BLaER1 (cell line): ENCODE data around the gene WDR64.

Experiments
- H3K27ac ChIP-seq: shearing (Covaris generic); formaldehyde crosslinking; 2 replicates; pipeline ENCODE4 v1.8.1; 2022
- H3K27me3 ChIP-seq: shearing (Covaris generic); formaldehyde crosslinking; 2 replicates; pipeline ENCODE4 v1.8.1; 2022
- H3K36me3 ChIP-seq: shearing (Covaris generic); formaldehyde crosslinking; 2 replicates; pipeline ENCODE4 v1.8.1; 2022
- H3K4me1 ChIP-seq: shearing (Covaris generic); formaldehyde crosslinking; 2 replicates; pipeline ENCODE4 v1.8.1; 2022
- H3K4me2 ChIP-seq: shearing (Covaris generic); formaldehyde crosslinking; 2 replicates; pipeline ENCODE4 v1.8.1; 2022
- H3K4me3 ChIP-seq: shearing (Covaris generic); formaldehyde crosslinking; 2 replicates; pipeline ENCODE4 v1.8.1; 2022
- H3K9ac ChIP-seq: shearing (Covaris generic); formaldehyde crosslinking; 2 replicates; pipeline ENCODE4 v1.8.1; 2022
- H3K9me3 ChIP-seq: shearing (Covaris generic); formaldehyde crosslinking; 2 replicates; pipeline ENCODE4 v1.8.1; 2022
- H4K20me1 ChIP-seq: shearing (Covaris generic); formaldehyde crosslinking; 2 replicates; pipeline ENCODE4 v1.8.1; 2022
- Cebpa-rat ChIP-seq: shearing (Covaris generic); IDR thresholded peaks from 2 replicates; pipeline ENCODE4 v1.8.1; 2022

WDR64 gene

DNA sequence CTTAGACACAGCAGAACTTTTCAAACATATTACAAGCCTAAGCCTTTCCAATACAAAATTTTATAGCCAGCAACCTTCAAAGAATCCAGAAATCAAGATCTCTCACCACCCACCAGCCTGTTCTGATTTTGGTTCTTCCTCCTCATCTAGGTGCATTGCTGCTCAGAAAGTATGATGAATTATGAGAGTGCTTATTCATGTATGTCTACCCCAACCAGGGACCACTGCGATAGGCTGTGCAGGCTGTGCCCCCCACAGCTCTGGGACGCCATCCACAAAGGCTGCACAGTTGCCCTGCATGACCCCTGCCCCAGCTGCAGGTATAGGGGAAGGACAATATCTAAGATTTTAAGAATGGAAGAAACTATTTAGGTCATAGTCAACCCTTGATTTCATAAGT lies 55.4 kb downstream of the WDR64 start:
- Histone ChIP-seq H3K4me2 (no peak overlapping the region), H3K27me3 (no peaks in the 10 kb centered on the region), H3K27ac (no peak overlapping the region), H3K4me3 (no peak overlapping the region), H3K9ac (no peak overlapping the region), H4K20me1 (no peaks in the 10 kb centered on the region), H3K9me3 (no peaks in the 10 kb centered on the region), H3K36me3 (no peaks in the 10 kb centered on the region), H3K4me1 (no peaks in the 10 kb centered on the region)
- no peak for TF ChIP-seq Cebpa-rat

DNA sequence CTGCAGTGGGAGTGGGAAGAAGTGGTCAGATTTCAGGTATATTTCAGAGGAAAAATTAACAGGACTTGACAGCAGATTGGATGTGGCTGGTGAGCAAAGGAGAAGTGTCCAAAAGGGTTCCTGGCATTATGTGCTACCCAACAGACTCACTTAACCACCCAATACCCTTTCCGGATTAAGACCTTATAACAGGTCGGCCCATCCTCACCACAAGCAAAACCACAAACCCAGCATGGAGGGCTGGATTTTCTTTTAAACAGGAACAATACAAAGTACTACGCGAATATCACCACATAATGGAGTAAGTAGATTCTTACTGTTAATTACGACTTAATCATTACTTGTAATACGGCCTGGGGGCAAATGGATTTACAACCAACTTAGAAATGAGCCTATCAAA lies 59.2 kb downstream of the WDR64 start:
- Histone ChIP-seq H3K4me3 (no peak overlapping the region), H3K27ac (no peak overlapping the region), H3K9me3 (no peaks in the 10 kb centered on the region), H3K27me3 (no peaks in the 10 kb centered on the region), H3K36me3 (no peaks in the 10 kb centered on the region), H4K20me1 (no peaks in the 10 kb centered on the region), H3K4me2 (no peak overlapping the region), H3K4me1 (no peaks in the 10 kb centered on the region), H3K9ac (no peak overlapping the region)
- no peak for TF ChIP-seq Cebpa-rat

DNA sequence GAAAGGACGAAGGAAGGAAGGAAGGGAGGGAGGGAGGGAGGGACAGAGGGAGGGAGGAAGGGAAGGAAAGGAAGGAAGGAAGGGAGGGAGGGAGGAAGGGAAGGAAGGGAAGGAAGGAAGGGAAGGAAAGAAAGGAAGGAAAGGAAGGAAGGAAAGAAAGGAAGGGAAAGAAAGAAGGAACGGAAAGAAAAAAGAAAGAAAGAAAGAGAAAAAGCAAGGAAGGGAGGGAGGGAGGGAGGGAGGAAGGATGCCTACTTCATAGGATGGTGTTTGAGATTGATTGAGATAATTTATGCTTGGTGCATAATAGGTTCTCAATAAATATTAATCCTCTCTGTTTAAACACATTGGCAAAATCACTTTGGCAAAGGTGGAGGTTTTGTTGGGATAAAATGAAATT lies 61.2 kb downstream of the WDR64 start:
- Histone ChIP-seq H3K27me3 (no peaks in the 10 kb centered on the region), H3K36me3 (no peaks in the 10 kb centered on the region), H3K27ac (no peak overlapping the region), H3K4me2 (no peak overlapping the region), H3K9ac (no peak overlapping the region), H3K4me3 (no peak overlapping the region), H3K9me3 (no peaks in the 10 kb centered on the region), H4K20me1 (no peaks in the 10 kb centered on the region), H3K4me1 (no peaks in the 10 kb centered on the region)
- no peak for TF ChIP-seq Cebpa-rat

DNA sequence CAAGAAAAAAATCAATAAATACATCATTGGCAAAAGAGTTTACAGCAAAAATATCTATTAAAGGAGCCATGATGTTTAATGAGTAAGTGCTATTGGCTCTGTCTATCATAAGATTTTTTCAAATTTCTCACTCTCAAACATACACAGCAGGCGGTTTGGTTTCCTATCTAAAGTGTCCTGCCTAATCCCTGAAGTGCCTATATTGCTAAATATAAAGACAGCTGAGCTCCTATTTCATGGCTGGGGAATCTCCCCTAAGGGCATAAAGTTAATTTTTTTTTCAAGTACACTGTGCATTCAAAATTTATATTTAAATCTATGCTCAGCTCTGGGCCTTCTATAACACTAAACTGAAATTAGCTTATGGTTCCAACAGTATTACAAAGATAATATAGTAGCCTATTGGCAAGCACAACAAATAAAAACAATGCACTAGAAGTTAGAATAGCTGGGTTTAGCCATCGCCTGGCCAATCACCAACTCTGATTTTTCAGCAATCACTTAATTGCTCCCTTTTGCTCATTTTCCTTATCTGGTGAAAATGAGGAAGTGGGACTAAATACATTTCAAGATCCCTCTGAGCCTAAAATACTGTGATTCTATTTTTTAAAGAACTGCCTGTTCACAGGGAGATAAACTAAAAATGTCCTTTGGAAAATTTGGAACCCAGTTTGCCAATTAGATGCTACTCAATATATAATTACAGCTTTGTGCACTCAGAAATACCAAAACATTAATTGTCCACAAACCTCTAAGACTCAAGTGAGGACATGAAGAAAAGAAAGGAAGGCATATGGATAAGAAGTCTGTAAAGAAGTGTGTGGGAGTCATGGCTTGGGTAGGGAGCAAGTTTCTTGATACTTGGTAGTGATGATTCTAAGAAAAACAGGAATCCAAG lies 62.5 kb downstream of the WDR64 start:
- no peaks in the 10 kb centered on the region for H3K4me1 ChIP-seq
- no peak overlapping the region for H3K4me3 ChIP-seq
- no peak overlapping the region for H3K9ac ChIP-seq
- no peak overlapping the region for H3K4me2 ChIP-seq
- TF ChIP-seq Cebpa-rat = no peak
- no peaks in the 10 kb centered on the region for H3K36me3 ChIP-seq
- no peaks in the 10 kb centered on the region for H3K27me3 ChIP-seq
- no peak overlapping the region for H3K27ac ChIP-seq
- no peaks in the 10 kb centered on the region for H4K20me1 ChIP-seq
- H3K9me3 ChIP-seq = no peaks in the 10 kb centered on the region

DNA sequence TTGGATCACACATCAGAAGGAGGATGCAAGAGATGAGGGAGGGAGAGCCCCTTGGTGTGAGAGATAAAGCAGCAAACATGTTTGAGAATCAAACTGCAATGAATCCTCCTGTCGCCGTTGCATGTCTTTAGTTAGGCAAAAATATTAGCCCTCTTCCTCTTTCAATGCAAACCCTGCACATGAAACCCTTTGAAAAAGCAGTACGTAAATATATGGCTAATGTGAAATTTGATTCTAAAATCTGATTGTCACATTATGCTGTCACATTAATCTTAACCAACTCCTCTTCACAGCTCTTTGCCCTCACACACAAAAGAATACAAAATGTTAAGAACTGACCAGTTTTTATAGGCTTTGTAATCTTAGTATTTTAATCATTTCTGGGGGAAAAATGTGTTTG lies 63.4 kb downstream of the WDR64 start:
- H3K4me2 ChIP-seq = no peak overlapping the region
- H3K4me1 ChIP-seq = no peaks in the 10 kb centered on the region
- no peak overlapping the region for H3K4me3 ChIP-seq
- H3K9ac ChIP-seq = no peak overlapping the region
- H3K36me3 ChIP-seq = no peaks in the 10 kb centered on the region
- no peaks in the 10 kb centered on the region for H3K9me3 ChIP-seq
- no peaks in the 10 kb centered on the region for H3K27me3 ChIP-seq
- H3K27ac ChIP-seq = no peak overlapping the region
- TF ChIP-seq Cebpa-rat = no peak
- no peaks in the 10 kb centered on the region for H4K20me1 ChIP-seq

DNA sequence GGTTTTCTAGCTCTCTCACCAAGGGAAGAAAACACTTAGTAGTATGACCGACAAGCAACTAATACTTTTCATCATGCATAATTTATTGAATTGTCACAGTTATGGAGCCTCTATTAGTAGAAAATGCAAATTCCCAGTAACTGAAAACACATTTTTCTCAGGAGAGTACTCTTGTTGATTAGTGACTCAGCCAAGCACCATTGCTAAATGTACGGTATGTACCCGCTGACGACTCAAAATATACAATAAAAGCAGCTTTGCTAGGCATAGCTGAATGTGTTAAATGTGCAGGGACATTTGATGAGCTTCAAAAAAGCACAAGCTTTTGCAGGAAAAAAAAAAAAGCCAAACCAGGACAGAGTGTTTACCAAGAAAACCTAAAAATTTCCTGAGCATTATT lies 63.9 kb downstream of the WDR64 start:
- Histone ChIP-seq H3K4me1 (no peaks in the 10 kb centered on the region), H4K20me1 (no peaks in the 10 kb centered on the region), H3K9me3 (no peaks in the 10 kb centered on the region; the same call in 1 of the 2 replicates), H3K4me2 (no peak overlapping the region), H3K9ac (no peak overlapping the region), H3K27me3 (no peaks in the 10 kb centered on the region), H3K27ac (no peak overlapping the region), H3K4me3 (no peak overlapping the region), H3K36me3 (no peaks in the 10 kb centered on the region)
- TF ChIP-seq Cebpa-rat = no peak

DNA sequence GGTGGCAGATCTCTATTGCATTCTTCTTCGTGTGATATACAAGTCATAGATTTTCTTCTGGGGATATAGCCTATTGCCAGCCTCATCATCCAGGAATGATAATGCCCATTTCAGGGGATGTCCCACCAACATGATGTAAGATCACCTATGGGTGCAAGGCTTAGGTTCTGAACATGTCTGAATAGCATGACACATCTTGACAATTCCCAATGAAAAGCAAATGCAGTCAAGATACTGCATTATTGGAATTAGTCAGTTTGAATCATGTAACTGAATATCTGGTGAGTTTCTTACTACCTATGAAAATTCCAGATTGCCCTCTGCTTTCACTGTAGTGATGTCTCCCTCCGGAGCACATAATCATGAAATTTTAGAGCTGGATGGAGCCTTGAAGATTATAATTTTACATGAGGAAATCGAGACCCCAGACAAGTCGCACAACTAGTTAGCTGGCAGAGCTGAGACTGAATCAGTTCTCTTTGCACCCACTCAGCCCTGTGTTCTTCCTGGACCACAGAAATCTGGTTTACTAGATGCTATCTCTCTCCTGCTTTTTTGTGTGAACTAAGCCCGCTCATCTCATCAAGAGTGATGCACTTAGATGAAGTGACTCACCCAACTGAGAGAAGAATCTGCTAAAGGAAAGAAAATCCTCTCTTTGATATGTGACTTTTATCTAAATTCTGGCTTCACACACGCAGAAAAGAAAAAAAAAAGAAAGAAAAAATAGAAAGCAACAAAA lies 65.0 kb downstream of the WDR64 start:
- H3K27ac ChIP-seq = no peak overlapping the region
- H3K4me1 ChIP-seq = no peaks in the 10 kb centered on the region
- no peaks in the 10 kb centered on the region for H4K20me1 ChIP-seq
- H3K4me3 ChIP-seq = no peak overlapping the region
- H3K9me3 ChIP-seq = no peaks in the 10 kb centered on the region; the same call in 1 of the 2 replicates
- no peaks in the 10 kb centered on the region for H3K27me3 ChIP-seq
- no peak overlapping the region for H3K9ac ChIP-seq
- no peaks in the 10 kb centered on the region for H3K36me3 ChIP-seq
- H3K4me2 ChIP-seq = no peak overlapping the region
- TF ChIP-seq Cebpa-rat = no peak

DNA sequence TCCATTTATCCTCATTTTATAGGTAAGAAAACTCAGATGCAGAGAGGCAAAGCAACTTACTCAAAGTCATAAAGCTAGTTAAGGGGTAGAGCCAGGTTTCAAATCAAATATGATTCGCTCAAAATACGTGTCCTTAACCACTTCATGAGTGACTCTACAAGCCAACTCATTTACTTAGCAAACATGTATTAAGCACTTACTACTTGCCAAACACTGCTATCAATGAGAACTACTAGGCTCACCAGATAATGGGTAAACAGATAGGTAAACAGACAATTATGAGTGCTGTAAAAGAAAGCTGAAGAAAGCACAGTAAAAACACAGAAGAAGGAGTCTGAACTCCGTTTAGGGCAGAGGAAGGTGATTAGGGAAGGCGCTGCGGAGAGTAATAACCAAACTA lies 65.9 kb downstream of the WDR64 start:
- Histone ChIP-seq H3K4me1 (no peaks in the 10 kb centered on the region), H3K36me3 (no peaks in the 10 kb centered on the region)
- no peak for TF ChIP-seq Cebpa-rat

DNA sequence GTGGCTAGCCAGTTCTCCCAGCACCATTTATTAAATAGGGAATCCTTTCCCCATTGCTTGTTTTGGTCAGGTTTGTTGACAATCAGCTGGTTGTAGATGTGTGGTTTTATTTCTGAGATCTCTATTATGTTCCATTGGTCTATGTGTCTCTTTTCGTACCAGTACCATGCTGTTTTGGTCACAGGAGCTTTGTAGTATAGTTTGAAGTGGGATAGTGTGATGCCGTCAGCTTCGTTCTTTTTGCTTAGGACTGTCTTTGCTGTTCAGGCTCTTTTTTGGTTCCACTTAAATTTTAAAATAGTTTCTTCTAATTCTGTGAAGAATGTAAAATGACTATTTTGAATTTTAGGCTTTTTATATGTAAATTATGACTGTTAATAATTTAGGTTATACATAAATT lies 68.9 kb downstream of the WDR64 start:
- no peak for TF ChIP-seq Cebpa-rat
- H3K27ac ChIP-seq = no peak overlapping the region
- no peaks in the 10 kb centered on the region for H4K20me1 ChIP-seq
- H3K9me3 ChIP-seq = no peaks in the 10 kb centered on the region; the same call in 1 of the 2 replicates
- no peak overlapping the region for H3K9ac ChIP-seq
- H3K27me3 ChIP-seq = no peaks in the 10 kb centered on the region
- H3K36me3 ChIP-seq = no peaks in the 10 kb centered on the region
- no peaks in the 10 kb centered on the region for H3K4me1 ChIP-seq
- no peak overlapping the region for H3K4me2 ChIP-seq
- no peak overlapping the region for H3K4me3 ChIP-seq

More for the DNA sequence above, 65.9 kb downstream of the WDR64 start:
- Histone ChIP-seq H3K4me2 (no peak overlapping the region), H3K4me3 (no peak overlapping the region), H3K27me3 (no peaks in the 10 kb centered on the region), H3K9ac (no peak overlapping the region), H3K9me3 (no peaks in the 10 kb centered on the region; the same call in 1 of the 2 replicates), H4K20me1 (no peaks in the 10 kb centered on the region), H3K27ac (no peak overlapping the region)

DNA sequence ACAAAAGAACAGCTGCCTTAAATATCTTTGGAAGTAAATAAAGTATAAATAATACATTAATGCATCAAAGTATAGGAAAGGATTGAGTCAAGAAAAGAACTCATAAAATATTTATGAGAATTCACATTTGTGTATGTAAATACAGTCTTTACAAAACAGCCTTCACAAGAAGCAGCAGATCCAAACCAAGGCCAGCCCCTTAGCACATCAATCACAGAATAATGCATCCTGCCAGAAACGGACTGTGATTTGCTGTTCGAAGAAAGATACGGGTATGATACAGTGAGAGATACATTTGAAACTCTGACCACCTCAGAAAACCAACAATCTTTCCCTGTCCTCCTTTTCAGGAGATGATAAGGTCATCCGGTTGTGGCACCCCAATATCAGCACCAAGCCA lies 70.9 kb downstream of the WDR64 start:
- Histone ChIP-seq H3K4me3 (no peak overlapping the region), H3K4me1 (no peaks in the 10 kb centered on the region), H3K9ac (no peak overlapping the region)

More for the DNA sequence above, 70.9 kb downstream of the WDR64 start:
- Histone ChIP-seq H3K4me2 (no peak overlapping the region), H3K27me3 (no peaks in the 10 kb centered on the region), H3K9me3 (no peaks in the 10 kb centered on the region; the same call in 1 of the 2 replicates), H3K27ac (no peak overlapping the region), H3K36me3 (no peaks in the 10 kb centered on the region), H4K20me1 (no peaks in the 10 kb centered on the region)
- no peak for TF ChIP-seq Cebpa-rat
